HG03442 (cell line): Measurements from ENCODE around the gene FREM2.

Experiments
- ATAC-seq: cut with Tn5 transposase; IDR thresholded peaks from one replicate; pipeline ENCODE4 v1.9.1; 2021; ENCODE audit warnings: mild to moderate bottlenecking, moderate library complexity; ENCODE audit not compliant: unreplicated experiment

The FREM2 gene, protein sequence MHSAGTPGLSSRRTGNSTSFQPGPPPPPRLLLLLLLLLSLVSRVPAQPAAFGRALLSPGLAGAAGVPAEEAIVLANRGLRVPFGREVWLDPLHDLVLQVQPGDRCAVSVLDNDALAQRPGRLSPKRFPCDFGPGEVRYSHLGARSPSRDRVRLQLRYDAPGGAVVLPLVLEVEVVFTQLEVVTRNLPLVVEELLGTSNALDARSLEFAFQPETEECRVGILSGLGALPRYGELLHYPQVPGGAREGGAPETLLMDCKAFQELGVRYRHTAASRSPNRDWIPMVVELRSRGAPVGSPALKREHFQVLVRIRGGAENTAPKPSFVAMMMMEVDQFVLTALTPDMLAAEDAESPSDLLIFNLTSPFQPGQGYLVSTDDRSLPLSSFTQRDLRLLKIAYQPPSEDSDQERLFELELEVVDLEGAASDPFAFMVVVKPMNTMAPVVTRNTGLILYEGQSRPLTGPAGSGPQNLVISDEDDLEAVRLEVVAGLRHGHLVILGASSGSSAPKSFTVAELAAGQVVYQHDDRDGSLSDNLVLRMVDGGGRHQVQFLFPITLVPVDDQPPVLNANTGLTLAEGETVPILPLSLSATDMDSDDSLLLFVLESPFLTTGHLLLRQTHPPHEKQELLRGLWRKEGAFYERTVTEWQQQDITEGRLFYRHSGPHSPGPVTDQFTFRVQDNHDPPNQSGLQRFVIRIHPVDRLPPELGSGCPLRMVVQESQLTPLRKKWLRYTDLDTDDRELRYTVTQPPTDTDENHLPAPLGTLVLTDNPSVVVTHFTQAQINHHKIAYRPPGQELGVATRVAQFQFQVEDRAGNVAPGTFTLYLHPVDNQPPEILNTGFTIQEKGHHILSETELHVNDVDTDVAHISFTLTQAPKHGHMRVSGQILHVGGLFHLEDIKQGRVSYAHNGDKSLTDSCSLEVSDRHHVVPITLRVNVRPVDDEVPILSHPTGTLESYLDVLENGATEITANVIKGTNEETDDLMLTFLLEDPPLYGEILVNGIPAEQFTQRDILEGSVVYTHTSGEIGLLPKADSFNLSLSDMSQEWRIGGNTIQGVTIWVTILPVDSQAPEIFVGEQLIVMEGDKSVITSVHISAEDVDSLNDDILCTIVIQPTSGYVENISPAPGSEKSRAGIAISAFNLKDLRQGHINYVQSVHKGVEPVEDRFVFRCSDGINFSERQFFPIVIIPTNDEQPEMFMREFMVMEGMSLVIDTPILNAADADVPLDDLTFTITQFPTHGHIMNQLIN (N-terminal part only)

DNA sequence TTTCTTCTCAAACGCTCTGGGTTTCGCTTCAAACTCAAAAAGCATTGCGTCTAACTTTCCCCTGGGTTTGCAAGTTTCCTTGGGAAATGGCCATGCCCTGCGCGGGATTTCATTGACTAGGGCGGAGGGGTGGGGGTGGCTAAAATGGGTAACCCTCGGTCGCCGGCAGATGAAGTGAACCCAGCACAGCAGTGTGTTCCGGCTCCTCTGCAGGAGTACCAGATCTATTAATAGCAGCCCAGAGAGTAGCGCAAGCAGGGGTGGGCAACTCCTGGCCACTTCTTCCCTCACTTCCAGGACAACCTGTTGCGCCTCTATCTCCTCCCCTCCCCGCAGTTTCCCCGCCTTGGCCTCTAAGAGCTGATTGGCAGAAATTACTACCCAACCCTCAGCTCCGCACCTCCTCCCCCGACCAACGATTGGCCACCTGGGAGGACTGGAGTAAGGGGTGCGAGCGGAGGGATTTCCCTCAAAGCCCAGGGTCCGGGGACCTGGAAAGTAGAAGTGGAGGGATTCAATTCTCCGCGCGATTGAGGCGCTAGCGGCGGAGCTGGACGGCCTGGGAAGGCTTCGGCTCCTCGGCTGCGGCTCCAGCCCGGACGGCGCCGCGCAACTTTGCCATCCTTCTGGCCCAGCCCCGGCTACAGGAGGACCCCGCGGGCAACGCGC lies at the start of gene FREM2:
FREM2 (plus strand) TSS at position 501 of the 669 bp plus-strand sequence. CDS start 268 bp downstream, outside the sequence.
- no peak for ATAC-seq

DNA sequence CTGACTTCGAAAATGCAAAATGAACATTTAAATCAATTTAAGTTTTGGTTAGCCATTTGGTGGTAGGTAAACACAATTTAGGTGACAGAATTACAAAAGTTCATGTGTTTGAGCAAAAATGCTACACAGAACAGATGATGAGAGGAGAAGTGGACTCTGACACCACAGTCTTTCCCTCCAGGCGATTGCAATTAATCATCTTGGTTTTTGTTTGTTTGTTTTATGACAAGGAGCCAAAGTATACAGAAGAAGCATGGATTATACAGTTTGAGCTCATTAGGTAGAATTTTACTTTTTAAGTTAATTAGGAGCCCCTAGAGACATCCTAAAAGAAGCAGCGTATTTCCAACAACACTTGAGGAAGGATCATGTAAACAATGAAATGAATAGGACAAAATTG lies 49.3 kb upstream of the FREM2 start:
- ATAC-seq = no peak

DNA sequence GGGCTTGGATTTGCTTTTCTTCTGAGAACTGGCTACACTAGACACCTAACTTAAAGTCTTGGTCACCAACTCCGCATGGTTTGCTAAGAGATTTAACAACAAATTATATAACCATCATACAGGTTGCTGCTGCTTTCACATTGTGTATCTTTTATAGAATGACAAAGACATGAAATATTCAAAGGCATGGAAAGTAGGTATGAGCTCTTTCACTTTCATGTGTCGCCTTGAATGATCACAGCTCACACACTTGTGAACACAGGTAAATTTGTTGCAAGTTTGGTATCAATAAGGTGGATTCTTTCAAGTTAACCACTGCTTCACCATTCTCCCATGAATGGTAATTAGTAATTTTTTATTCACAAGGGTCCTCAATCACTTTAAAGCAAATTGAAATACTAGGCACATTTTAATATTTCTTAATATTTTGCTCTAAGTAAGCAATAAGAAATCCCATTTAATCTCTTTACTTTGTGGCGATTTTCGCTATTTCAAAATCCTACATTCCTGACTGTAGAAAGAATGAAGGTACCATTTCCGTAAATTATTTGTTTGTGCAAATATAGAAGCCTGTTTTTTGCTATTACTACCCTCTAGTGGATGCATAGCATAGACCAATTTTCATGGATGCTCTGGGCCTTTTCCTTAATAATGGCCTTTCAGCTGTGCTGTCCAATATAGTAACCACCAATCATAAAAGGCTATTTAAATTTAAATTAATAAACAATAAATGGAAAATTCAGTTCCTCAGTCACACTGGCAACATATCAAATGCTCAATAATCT lies 45.5 kb upstream of the FREM2 start:
- ATAC-seq = no peak

DNA sequence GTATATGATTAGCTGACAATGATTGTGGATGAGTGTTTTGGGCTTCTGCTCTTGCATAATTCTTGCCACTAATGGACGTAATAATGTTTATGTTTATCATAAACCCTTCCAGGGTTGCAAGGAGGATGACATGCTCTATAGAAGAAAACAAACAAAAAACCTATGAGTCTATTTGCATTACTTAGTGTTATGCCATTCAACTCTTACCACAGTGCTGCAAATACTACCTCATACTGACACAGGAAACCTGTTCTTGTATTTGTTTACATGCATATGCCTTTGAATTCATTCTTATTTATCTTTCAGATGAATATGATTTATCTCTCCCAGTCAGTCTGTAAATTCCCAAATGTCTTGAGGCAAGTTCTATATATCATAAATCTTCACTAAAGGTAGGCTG lies 39.6 kb upstream of the FREM2 start:
- no peak for ATAC-seq

DNA sequence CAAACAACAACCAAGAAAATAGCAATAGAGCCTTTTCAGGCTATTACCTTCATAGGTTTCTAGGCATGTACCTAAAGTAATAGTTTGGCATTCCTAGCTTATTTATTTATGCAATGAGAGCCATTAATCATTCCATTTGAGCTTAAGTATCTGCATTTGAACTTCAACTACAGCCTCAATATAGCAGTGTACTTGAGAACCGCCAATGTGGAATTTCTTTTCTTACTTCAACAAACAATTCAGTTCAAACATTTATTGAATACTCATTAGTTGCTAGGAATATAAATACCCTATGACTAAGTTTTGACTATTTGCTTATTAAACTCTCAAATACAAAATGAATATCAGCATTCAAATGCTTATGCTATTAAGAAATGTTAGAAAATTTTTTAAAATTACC lies 38.0 kb upstream of the FREM2 start:
- ATAC-seq = no peak

DNA sequence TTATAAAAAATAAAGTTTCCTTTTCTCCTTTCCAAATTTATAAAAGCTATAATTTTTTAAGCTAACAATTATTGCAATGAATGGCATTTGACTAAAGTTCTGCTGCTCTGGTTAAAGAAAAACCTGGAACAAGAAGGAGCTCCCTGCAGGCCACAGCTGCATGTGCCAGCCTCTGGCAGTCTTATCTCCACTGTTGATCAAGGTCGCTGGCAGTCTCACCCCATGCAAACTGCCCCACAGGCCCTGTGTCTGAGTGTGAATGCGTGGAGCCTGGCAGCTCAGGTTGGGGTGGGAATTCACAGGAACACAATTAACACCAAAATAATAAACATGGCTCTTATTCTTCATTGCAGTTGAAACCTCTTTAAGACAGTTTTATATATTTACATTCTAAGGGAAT lies 30.2 kb upstream of the FREM2 start:
- no peak for ATAC-seq

DNA sequence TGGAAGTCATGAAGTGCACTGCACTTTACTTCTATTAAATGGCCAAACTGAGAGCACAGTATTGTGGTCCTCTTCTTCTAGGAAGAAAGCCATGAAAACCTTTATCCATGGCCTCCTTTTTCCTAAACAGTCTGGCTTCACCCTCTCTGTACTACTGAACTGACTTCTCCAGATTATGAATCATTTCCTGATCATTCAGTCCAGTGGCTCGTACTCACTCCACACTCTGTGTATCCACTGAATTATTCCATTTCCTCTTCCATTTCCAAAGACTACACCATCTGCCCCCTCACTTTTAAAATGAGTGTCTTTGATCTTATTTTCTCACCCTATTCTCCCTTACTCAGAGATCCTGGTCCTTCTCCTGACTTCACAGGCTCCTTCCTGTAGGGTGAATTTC lies 29.7 kb upstream of the FREM2 start:
- no peak for ATAC-seq

DNA sequence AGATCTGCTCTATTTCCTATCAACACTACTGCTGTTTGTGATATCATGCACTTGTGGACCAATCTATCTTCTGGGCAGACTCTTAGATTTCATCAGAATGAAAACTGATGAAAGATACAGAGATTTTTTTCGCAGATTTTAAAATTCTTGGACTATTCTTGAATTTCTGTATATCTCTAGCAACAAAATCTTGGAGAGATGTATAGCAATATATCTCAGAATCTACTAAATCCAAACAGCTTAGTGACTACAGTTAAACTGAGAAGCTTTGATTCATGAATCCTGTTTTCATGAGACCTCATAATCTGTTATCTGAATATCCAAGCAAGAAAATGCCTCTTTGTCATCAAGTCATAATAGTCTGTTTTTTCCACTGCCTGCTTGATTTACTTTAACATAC lies 28.0 kb upstream of the FREM2 start:
- ATAC-seq = no peak

DNA sequence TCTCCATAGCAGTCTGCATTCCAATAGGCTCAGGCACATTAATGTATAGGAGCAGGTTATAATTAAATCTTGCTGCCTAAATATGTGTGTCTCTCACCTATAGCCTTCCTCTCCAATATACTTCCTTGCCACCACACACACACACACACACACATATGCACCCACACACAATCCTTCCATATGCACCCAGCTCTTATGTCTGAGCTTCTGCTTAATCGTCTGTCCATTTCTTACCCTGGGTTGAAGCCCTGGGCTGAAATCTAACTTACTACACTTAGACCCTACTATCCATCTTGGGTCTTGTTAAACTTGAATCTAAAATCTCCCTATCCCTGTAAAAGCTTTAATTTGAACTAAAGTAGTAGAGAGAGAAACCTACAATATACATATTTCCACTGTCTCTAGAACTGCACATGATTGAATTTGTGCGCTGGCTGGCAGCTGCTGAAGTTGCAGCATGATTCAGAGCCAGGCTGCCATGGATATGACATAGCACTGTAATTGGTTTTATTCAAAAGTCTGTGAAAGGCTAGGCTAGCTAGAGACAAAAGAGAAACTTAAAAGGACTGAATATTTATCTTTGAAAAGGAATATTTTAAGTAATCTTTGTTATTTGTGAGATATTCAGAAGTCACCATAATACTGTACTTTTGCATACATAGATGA lies 25.7 kb upstream of the FREM2 start:
- no peak for ATAC-seq

DNA sequence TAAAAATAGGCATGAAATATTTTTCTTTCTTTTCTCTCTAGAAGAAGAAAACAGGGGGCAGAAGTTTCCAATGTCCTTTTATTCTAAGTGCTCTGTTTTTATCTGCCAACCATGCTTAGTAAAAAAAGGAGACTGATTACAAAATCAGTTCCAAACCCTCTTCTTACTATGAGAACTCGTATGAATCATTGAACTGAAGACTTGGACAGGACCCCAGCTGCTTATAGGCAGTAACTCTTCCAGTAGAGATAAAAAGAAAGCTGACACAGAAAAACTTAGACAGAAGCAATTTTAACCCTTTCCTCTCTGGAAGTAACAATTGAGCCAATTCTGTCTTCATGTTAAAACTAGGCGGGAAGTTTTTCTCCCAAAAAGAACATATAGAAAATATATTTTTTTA lies 24.5 kb upstream of the FREM2 start:
- ATAC-seq = no peak

DNA sequence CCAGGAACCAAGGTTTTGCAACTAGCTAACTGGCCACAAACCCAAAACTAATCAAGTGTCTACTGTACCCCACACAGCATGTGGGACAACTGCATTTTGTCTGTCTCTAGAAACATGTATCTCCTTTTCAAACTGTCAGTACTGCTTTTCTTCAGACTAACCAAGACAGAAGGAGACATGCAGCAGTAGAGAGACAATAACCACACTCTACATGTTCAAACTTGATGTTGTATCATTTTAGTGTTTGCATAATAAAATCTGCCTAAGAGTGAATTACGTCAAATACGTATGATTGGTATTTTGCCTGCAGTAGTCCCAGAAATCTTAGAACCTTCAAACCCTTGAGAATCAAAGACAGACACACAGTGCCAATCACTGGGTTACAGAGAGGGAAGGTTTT lies 22.0 kb upstream of the FREM2 start:
- ATAC-seq = no peak

DNA sequence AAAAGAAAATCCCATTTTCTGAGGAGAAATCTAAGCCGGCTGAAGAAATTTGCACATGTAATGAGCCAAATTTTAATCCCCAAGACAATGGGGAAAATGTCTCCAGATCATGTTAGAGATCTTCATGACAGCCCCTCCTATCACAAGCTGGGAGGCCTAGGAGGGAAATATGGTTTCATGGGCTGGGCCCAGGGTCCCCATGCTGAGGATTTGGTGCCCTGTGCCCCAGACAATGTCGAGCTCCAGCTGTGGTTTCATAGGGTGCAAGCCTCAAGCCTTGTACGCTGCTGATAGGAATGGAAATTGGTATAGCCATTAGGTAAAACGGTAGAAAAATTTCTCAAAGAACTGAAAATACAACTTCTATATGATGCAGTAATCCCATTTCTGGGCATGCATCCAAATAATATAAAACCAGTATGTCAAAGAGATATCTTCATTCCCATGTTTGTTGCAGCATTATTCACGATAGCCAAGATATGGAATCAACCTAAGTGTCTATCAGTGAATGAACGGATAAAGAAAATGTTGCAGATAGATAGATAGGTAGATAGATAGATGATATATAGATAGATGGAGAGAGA lies 19.3 kb upstream of the FREM2 start:
- ATAC-seq = no peak

DNA sequence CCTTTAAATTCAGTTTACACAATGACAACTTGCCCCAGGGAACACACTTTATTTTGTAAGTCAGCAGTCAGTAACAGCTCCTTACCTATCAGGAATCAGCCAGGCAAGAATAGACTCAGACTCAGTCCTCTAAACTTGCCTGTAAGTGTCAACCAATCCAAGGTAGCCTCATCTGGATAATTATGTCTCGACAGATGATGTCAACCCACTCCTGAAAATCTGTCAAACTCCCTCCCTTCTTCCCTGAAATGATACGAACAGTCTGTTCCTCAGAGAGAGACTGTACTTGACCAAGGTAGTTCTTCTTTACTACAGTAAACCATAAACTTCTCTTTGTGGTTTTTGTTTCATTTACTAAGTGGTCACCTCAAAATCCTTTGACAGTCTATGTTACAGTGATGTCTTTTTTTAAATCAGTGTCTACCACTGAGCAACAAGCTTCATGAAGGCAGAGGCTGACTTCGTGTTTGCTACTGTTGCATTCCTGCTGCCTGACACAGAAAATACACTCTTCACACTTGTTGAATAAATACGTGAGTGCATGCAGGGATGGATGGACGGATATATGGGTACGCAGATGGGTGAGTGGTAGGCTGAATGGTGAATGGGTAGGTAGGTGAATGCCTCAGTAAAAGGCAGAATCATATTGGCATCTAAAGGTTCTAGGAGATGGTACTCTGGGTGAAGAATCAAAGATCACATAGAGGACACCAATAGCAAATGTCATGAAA lies 17.5 kb upstream of the FREM2 start:
- no peak for ATAC-seq

DNA sequence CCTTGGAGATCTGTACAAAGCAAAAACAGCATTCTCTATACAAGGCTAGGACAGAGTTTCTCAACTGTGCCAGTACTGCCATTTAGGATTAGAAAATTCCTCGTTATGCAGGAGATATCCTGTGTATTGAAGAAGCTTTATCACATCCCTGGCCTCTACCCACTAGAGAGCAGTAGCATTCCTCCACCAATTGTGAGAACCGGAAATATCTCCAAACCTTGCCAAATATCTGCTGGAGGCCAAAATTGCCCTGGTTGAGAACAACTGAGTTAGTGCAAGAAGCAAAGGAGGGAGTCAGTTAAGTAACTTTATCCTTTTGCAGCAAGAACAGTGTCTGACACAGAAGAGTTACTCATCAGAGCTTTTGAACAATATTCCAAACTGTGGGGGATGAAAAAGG lies 16.2 kb upstream of the FREM2 start:
- ATAC-seq = no peak

DNA sequence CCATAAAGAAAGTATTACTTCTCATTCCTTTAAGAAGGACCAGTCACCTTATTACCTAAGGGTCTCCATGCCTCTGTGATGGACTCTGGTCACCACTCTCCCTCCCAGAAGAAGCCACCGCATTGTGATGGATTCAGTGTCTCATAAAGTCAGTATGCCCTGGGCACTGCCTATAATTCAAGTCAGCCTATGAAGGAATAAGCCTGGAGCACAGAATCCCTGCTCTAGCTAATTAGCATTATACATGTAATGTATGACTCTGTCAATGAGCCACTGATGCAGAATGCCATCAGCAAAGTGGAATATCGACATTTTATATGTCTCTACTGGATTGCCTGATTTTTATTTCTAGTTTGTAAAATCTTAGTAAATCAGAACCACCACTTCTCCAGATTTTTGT lies 14.9 kb upstream of the FREM2 start:
- ATAC-seq = no peak

DNA sequence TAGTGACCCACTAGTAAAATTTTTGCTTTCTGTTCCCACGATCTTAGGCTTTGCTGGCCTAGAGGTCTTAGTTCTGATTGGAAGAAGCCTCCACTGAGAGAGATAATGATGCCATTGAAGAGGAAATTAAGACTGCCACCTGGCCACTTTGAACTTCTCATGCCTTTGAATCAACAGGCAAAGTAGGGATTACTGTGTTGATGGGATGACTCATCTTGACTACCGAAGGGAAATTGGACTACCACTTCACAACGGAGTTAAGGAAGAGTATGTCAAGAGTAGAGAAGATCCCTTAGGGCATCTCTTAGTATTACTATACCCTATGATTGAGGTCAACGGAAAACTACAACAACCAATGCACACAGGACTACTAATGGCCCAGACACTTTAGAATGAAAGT lies 12.7 kb upstream of the FREM2 start:
- ATAC-seq = no peak

DNA sequence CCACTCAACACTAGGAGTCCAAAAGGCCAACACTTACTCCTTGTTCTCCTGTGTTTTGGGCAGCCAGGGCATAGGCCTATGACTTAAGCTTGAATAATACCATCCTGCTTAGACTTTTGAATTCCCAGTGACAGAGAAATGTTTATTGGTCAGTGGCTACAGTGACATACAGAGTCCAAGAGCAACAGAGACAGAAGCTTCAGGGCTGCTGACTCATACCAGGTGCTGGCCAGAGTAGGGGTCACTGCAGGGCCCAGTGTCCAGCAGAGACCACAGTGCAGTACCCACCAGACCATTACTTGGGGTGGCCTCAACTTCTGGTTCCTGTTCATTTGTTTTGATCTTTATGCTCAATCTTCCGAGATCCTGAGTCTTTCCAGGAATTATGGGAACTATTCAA lies 6.0 kb upstream of the FREM2 start:
- ATAC-seq = no peak

DNA sequence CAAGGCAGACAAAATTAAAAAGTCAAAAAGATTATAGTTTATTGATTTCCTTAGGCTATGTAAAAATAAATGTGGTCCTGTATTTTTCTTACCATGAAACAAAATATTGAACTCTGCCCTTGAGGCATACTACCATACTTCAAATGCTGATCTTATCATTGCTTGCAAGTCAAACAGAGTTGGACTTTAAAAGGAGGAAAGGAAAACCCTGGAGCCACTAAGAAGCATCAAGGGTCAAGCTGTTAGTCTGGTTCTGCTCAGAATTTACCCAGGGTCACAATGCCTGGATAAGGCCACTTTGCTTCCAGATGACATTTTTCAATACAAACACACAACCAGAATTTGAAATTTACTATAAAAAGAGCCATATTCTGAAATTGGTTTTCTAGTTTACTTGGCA lies 2.2 kb upstream of the FREM2 start:
- no peak for ATAC-seq

DNA sequence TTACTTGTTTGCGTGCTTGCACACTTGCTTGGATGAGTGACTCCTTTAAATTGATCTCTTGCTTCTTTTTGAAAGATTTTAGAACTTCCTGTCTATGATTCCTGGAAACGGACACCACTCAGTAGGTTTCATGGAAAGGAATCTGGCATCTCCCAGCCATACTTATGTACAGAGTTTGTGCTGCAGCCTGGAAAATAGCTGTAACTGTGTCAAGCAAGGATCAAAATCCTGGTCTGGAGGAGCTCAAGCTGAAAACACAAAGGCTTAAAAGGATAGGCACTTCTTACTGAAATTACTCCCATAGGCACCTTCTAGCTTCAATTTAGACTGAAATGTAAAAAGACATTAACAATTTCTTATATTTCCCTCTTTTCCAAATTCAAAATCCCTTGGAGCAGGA lies 1.4 kb upstream of the FREM2 start:
- no peak for ATAC-seq
